Measurements from ENCODE around the gene PPIH. TPM values are rescaled to one million over a fixed set of nuclear protein-coding genes. Genes with fewer than 3 reads are reported as not detected.
A peak's percentile ranks its signal among the peaks of the same experiment; 100 is the strongest.

The PPIH gene
- total and polyA plus RNA-seq, 2 experiments from 2014 or later = 41.7 to 54.6 TPM

- H3K4me3 ChIP-seq = no peak overlapping the region
- no peaks in the 10 kb centered on the region for H3K9me3 ChIP-seq (ENCODE audit: low read depth)
- DNase-seq (ENCODE audit: low read depth in 1 of 2, low spot score in 1 of 2) = no peak
- H3K27ac ChIP-seq = no peak overlapping the region
- peaks cover 20% of the 10 kb centered on the region for H3K36me3 ChIP-seq
- TF ChIP-seq CTCF (IDR thresholded peaks at IDR 0.05; ENCODE audit: low read depth, low read length) = no peak
- no peaks in the 10 kb centered on the region for H3K27me3 ChIP-seq
- no peaks in the 10 kb centered on the region for H3K4me1 ChIP-seq (ENCODE audit: low read depth)
Measured at GRCh38 chr1:42669936-42670335, 11.7 kb downstream of the PPIH start.

GRCh38 chr1:42670425-42670824 is 12.2 kb downstream of the PPIH start:
- peaks cover 19% of the 10 kb centered on the region for H3K36me3 ChIP-seq
- DNase-seq (ENCODE audit: low read depth in 1 of 2, low spot score in 1 of 2) = no peak

GRCh38 chr1:42674214-42674613 is 16.0 kb downstream of the PPIH start:
- TF ChIP-seq CTCF (IDR thresholded peaks at IDR 0.05; ENCODE audit: low read depth, low read length) = no peak
- H3K36me3 ChIP-seq = peaks cover 2% of the 10 kb centered on the region
- peak in 1 of 2 donors; percentile 24 for DNase-seq (ENCODE audit: low read depth in 1 of 2, low spot score in 1 of 2)
- no peaks in the 10 kb centered on the region for H3K9me3 ChIP-seq (ENCODE audit: low read depth)
- no peak overlapping the region for H3K27ac ChIP-seq
- H3K4me1 ChIP-seq (ENCODE audit: low read depth) = no peaks in the 10 kb centered on the region
- no peak overlapping the region for H3K4me3 ChIP-seq
- no peaks in the 10 kb centered on the region for H3K27me3 ChIP-seq

More at GRCh38 chr1:42670425-42670824, 12.2 kb downstream of the PPIH start:
- Histone ChIP-seq H3K27ac (no peak overlapping the region), H3K4me1 (ENCODE audit: low read depth) (no peaks in the 10 kb centered on the region), H3K9me3 (ENCODE audit: low read depth) (no peaks in the 10 kb centered on the region), H3K27me3 (no peaks in the 10 kb centered on the region), H3K4me3 (no peak overlapping the region)
- no peak for TF ChIP-seq CTCF (IDR thresholded peaks at IDR 0.05; ENCODE audit: low read depth, low read length)

GRCh38 chr1:42674682-42675081 is 16.5 kb downstream of the PPIH start:
- Histone ChIP-seq H3K27ac (no peak overlapping the region), H3K4me1 (ENCODE audit: low read depth) (no peaks in the 10 kb centered on the region), H3K36me3 (no peaks in the 10 kb centered on the region), H3K4me3 (no peak overlapping the region), H3K27me3 (no peaks in the 10 kb centered on the region), H3K9me3 (ENCODE audit: low read depth) (no peaks in the 10 kb centered on the region)
- DNase-seq (ENCODE audit: low read depth in 1 of 2, low spot score in 1 of 2) = no peak
- no peak for TF ChIP-seq CTCF (IDR thresholded peaks at IDR 0.05; ENCODE audit: low read depth, low read length)

- no peak for TF ChIP-seq CTCF (IDR thresholded peaks at IDR 0.05; ENCODE audit: low read depth, low read length)
Measured at GRCh38 chr1:42675467-42675866, 17.2 kb downstream of the PPIH start.

More at GRCh38 chr1:42675467-42675866, 17.2 kb downstream of the PPIH start:
- no peak for DNase-seq (ENCODE audit: low read depth in 1 of 2, low spot score in 1 of 2)
- Histone ChIP-seq H3K9me3 (ENCODE audit: low read depth) (no peaks in the 10 kb centered on the region), H3K36me3 (no peaks in the 10 kb centered on the region), H3K4me1 (ENCODE audit: low read depth) (peaks cover 4% of the 10 kb centered on the region), H3K27me3 (no peaks in the 10 kb centered on the region), H3K4me3 (no peak overlapping the region), H3K27ac (no peak overlapping the region)

Measured in cardiac muscle cell (in vitro differentiated cells and primary cell).